ENCODE measurements around the gene RMDN3. TPM values are rescaled to one million over a fixed set of nuclear protein-coding genes. Genes with fewer than 3 reads are reported as not detected.

Gene RMDN3
- total RNA-seq, 1 donor from 2014 or later = 21.1 TPM

DNA sequence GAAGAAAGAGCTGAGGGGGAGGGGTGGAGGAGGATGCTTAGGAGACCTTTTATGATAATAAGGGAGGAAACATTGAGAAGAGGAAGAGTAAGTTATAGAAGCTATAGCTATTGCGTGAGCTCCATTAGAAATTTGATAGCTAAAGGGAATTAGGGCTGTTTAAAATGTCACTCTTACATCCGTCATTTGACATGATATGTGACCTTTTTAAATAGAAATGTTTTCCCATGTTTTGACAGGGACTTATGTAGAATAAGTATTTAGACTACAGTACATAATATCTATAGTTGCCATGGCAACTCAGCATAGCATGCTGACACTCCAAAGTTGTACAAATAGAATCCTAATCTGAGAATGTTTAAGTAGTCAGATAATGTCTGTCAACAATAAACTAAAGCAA is 40.9 kb downstream of the RMDN3 start:
- intact Hi-C loops (cut with DNase I) = no loop called here

DNA sequence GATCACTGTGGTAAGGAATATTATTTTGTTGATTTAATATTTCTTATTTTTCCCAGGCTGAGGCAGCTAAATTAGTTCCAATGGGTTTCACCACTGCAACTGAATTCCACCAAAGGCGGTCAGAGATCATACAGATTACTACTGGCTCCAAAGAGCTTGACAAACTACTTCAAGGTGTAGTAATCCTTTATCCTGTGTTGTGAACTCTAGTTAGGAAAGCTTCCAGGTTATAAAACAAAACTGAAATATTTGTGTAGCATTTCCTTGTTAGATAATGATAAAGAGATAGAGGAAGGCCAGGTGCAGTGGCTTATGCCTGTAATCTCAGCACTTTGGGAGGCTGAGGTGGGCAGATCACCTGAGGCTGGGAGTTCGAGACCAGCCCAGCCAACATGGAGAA is 48.9 kb downstream of the RMDN3 start:
- no peak for DNase-seq (ENCODE audit: low spot score)
- intact Hi-C loops (cut with DNase I) = no loop called here

More for the DNA sequence above, 40.9 kb downstream of the RMDN3 start:
- DNase-seq (ENCODE audit: low spot score) = no peak

DNA sequence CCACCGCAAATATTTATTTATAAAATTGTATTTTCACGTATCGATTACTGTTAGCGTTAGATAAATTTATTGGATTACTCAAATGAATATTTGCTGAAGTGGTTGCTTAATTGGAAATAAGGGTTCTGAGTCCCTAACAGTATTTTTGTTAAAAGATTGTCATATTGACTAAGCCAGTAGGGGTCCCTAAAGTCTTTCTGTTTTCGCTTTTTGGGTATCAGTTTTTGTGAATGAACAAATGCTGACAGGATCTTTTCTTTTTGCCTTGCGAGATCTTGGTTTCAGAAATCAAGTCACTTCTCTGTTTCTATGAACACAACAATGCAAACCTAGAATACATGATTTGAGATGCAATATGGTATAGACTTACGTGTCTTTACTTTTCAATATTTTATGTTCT is 53.0 kb downstream of the RMDN3 start:
- intact Hi-C loops (cut with DNase I) = no loop called here

DNA sequence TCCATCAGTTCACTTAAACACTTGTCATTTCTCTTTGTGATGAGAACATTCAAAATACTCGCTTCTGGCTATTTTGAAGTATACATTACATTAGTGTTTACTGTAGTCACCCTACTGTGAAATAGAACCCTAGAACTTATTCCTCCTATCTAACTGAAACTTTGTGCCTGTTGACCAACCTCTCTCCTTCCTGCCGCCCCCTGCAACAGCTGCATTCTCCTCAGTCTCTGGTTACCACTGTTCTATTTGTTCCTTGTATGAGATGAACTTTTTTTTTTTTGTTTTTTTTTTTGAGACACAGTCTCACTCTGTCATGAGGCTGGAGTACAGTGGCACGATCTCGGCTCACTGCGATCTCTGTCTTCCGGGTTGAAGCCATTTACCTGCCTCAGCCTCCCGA is 57.1 kb downstream of the RMDN3 start:
- DNase-seq (ENCODE audit: low spot score) = no peak
- intact Hi-C loops (cut with DNase I) = loop anchor here (5.0 kb wide), 1 partner anchor 54 kb away; no protein-coding TSS in a partner anchor

More for the DNA sequence above, 53.0 kb downstream of the RMDN3 start:
- no peak for DNase-seq (ENCODE audit: low spot score)

DNA sequence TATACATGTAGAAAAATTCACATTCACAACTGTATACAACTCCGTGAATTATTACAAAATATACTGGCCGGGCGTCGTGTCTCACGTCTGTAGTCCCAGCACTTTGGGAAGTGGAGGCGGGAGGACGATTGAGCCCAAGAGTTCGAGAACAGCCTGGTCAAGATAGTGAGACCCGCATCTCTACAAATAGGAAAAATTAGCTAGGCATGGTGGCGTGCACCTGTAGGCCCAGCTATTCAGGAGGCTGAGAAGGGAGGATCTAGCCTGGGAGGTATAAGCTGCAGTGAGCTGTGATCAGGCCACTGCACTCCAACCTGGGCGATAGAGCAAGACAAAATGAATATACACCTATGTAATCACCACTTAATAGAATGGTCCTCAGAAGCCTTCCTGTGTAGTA is 58.8 kb downstream of the RMDN3 start:
- intact Hi-C loops (cut with DNase I) = loop anchor here (5.0 kb wide), 1 partner anchor 56 kb away; no protein-coding TSS in a partner anchor
- DNase-seq (ENCODE audit: low spot score) = no peak

DNA sequence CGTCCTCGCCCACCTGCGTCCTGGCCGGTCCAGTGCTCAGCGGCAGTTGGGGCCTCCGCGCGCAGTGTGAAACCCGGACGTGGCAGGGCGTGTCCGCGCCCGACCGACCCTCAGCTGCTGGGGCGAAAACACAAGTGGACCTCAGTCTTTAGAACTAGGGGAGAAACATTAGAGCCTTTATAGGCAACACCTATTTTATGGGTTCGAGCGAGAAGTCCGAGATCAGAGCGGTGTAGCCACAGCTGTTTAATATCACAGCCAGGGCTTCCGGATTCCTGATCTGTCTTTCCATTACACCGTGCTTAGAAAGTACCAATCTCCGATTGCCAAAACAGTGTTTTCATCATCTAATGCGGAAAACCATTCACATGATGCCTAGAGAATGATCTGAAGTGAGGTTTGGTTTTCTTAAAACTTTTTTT is 59.6 kb downstream of the RMDN3 start:
- DNase-seq (ENCODE audit: low spot score) = no peak
- intact Hi-C loops (cut with DNase I) = loop anchor here (5.0 kb wide), 1 partner anchor 57 kb away; no protein-coding TSS in a partner anchor

DNA sequence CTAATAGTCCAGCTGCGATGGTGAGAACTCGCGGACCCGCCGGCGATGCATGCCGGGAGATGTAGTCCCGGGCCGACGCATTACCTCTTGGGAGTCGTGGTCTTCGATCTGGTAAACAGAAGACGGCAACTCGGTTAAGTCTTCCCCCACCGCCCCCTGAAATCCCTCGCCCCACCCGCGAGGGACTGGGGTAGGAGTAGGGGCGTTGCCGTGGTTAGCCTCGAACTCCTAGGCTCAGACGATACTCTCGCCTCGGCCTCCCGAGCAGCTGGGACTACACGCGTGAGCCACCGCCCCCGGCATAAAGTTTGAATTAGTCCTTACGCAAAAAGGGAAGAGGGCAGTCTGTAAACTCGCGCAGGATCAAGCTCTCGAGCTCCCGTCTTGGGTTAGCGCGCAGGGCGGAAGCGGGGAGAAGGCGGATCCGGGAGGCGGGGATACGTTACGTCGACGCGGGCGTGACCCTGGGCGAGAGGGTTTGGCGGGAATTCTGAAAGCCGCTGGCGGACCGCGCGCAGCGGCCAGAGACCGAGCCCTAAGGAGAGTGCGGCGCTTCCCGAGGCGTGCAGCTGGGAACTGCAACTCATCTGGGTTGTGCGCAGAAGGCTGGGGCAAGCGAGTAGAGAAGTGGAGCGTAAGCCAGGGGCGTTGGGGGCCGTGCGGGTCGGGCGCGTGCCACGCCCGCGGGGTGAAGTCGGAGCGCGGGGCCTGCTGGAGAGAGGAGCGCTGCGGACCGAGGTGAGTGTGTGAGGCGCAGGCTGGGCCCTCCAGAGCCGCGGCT is 60.2 kb downstream of the RMDN3 start, which contains the start of gene RAD51:
TSS of gene RAD51 (plus strand) at position 487 of the 781 bp plus-strand sequence. CDS start 3,585 bp downstream, outside the sequence.
- intact Hi-C loops (cut with DNase I) = loop anchor here (5.0 kb wide), 5 partner anchors 57 to 197 kb away; partner anchors contain the start of genes DNAJC17, GCHFR, KNL1 and VPS18
- DNase-seq (ENCODE audit: low spot score) = peak; percentile 98

DNA sequence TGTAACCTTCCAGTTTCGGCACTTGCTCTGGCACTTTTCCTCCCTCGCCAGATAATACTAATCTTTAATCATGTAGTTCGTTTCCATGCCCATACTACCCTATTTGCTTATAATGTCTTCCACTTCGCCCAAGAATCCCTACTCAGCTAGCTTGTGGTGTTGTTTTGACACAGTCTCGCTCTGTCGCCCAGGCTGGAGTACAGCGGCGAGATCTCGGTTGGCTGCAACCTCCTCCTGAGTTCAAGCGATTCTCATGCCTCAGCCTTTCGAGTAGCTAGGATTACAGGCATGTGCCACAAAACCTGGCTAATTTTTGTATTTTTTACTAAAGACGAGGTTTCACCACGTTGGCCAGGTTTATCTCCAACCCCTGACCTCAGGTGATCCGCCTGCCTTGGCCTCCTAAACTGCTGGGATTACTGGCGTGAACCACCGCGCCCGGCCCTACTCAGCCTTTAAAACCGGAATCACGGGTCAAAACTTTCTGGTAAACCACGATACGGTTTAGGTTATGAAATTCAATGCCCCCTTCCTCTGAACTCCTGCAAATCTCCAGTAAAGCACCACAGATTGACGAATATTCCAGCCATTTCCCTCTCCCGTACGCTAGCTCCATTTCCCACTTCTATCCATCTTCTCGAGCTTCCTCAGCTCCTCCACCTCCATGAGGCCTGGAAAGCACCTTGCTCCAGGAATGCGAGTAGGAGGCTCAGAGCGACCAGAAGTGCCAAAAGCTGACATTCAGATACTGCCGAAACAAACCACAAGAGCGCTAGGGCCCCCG is 61.0 kb downstream of the RMDN3 start:
- DNase-seq (ENCODE audit: low spot score) = no peak
- intact Hi-C loops (cut with DNase I) = loop anchor here (5.0 kb wide), 4 partner anchors 68 to 198 kb away; partner anchors contain the start of genes DNAJC17, GCHFR, KNL1 and VPS18

DNA sequence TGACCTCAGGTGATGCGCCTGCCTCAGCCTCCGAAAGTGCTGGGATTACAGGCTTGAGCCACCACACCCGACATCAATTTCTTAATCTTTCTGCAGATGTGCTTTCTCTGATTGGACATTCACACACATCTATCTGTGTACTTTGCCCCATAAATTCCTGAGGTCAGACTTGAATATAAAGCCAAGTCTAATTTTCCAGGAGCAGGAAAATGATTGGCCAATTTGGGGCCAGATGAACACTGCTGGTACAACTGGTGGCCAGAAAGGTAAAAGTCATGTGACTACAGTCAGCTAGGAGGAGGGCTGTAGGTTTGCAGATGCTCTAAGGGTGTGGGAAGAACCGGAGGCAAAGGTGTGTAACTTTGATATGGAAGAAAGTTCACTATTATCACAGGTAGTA is 63.3 kb downstream of the RMDN3 start:
- intact Hi-C loops (cut with DNase I) = loop anchor here (5.0 kb wide), 4 partner anchors 71 to 201 kb away; partner anchors contain the start of genes DNAJC17, GCHFR, KNL1 and VPS18
- DNase-seq (ENCODE audit: low spot score) = no peak

DNA sequence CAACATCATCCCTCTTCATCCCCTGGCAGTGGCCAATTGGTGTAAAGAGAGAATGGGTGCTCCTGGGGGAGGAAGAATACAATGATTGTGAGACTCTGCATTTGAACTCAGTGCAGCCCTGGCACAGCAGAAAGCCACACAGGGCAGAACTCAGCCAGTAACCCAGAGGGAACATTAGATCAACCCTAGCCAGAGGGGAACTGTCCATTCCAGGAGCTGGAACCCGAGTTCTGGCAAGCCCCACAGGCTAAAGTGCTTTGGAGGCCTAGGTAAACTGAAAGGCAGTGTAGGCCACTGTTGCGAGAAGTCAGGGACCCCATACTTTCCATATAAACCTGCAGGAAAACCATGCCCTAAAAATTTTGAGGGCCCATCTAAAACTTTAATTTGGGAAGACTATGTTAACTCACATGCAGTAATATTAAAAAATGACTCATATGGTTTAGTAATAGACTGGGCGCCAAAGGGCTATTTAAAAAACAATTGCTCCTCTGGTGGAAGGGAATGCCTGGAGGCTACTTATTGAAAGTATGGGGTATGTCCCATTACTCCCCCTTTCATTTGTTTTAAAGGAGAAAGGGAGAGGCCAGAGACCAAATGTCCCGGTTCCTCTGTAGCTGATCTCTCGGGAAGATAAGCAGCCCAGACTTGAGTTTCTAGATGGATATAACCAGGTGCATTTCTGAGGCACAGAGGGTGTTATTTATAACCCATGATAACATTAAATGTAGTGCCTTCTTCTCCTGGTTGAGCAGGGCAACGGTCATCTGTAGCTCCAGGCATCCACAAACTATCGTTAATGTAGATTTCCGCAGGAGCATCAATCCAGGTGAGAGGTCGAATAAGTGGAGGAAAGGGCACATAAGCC is 65.9 kb downstream of the RMDN3 start:
- no peak for DNase-seq (ENCODE audit: low spot score)
- intact Hi-C loops (cut with DNase I) = no loop called here

Other genes with a start within 250 kb of the RMDN3 start
- gene CCDC32, start 190.2 kb downstream of the RMDN3 start, total RNA-seq = 21.3 TPM
- gene RPUSD2, start 186.0 kb downstream of the RMDN3 start, total RNA-seq = 8.7 TPM
- 0.43 TPM for gene KNL1, start 161.0 kb downstream of the RMDN3 start, total RNA-seq
- gene RAD51, start 60.1 kb downstream of the RMDN3 start, total RNA-seq = 0.51 TPM
- gene GCHFR, start 8.8 kb upstream of the RMDN3 start, total RNA-seq = 1.6 TPM
- gene C15orf62, start 14.7 kb upstream of the RMDN3 start, total RNA-seq = not detected
- gene ZFYVE19, start 51.8 kb upstream of the RMDN3 start, total RNA-seq = 11.0 TPM
- gene DNAJC17, start 52.2 kb upstream of the RMDN3 start, total RNA-seq = 19.1 TPM
- not detected for gene PPP1R14D, start 73.5 kb upstream of the RMDN3 start, total RNA-seq
- 0.59 TPM for gene SPINT1, start 88.8 kb upstream of the RMDN3 start, total RNA-seq
- gene RHOV, start 119.0 kb upstream of the RMDN3 start, total RNA-seq = 0.13 TPM
- 16.0 TPM for gene VPS18, start 139.2 kb upstream of the RMDN3 start, total RNA-seq
- 11.5 TPM for gene DLL4, start 174.1 kb upstream of the RMDN3 start, total RNA-seq
- 1.6 TPM for gene CHAC1, start 198.2 kb upstream of the RMDN3 start, total RNA-seq

All from cardiac septum (tissue), 1 donor.